Stomach smooth muscle (tissue), 2 donors: ENCODE measurements around the gene SMIM45.

Experiments
- H3K27ac ChIP-seq: one replicate; pipeline ENCODE4 v1.7.0; 2013; ENCODE audit warnings: mild to moderate bottlenecking, low read length, inconsistent platforms
- H3K27me3 ChIP-seq, 2 donors: one replicate each; pipeline ENCODE4 v1.7.0; 2013; ENCODE audit warnings: low read length in 2 of 2; ENCODE audit not compliant: insufficient read depth in 2 of 2, control insufficient read depth in 1 of 2
- H3K36me3 ChIP-seq, 2 donors: one replicate each; pipeline ENCODE4 v1.7.0; 2013; ENCODE audit warnings: low read length in 2 of 2; ENCODE audit not compliant: control insufficient read depth in 2 of 2, insufficient read depth in 2 of 2
- H3K4me1 ChIP-seq: one replicate; pipeline ENCODE4 v1.7.0; 2013; ENCODE audit warnings: low read length; ENCODE audit not compliant: control insufficient read depth, insufficient read depth
- H3K4me3 ChIP-seq, 2 donors: one replicate each; pipeline ENCODE4 v1.7.0; 2013; ENCODE audit warnings: low read length in 2 of 2
- H3K9ac ChIP-seq, 2 donors: one replicate each; pipeline ENCODE4 v1.7.0; 2013; ENCODE audit warnings: low read length in 2 of 2, mild to moderate bottlenecking in 1 of 2
- H3K9me3 ChIP-seq, 2 donors: one replicate each; pipeline ENCODE4 v1.7.0; 2013; ENCODE audit warnings: low read length in 2 of 2; ENCODE audit not compliant: control insufficient read depth in 2 of 2
- donor health status: healthy.
- donor health status: Pancreatic carcinoma.

SMIM45 gene

GRCh38 chr22:41910050-41911000, 41.6 kb upstream of the SMIM45 start:
- no peak overlapping the region for H3K27ac ChIP-seq

GRCh38 chr22:41911001-41911611, 40.8 kb upstream of the SMIM45 start:
- Histone ChIP-seq H3K27ac (no peak overlapping the region), H3K27me3 (peaks cover 40 to 62% of the 10 kb centered on the region in 2 donors), H3K9me3 (no peaks in the 10 kb centered on the region), H3K9ac (no peak overlapping the region), H3K4me3 (peak overlapping the region in 1 of 2 donors; percentile 61), H3K4me1 (peaks cover 36% of the 10 kb centered on the region), H3K36me3 (no peaks in the 10 kb centered on the region)

More at GRCh38 chr22:41910050-41911000, 41.6 kb upstream of the SMIM45 start:
- H3K4me3 ChIP-seq: peak overlapping the region; percentile 43 to 61
- H3K4me1 ChIP-seq: peaks cover 34% of the 10 kb centered on the region
- H3K36me3 ChIP-seq: peaks cover under 1 to 3% of the 10 kb centered on the region in 2 donors
- H3K9ac ChIP-seq: no peak overlapping the region
- no peaks in the 10 kb centered on the region for H3K9me3 ChIP-seq
- H3K27me3 ChIP-seq: peaks cover 32 to 54% of the 10 kb centered on the region in 2 donors

- no peak overlapping the region for H3K4me3 ChIP-seq
- H3K27ac ChIP-seq: no peak overlapping the region
Observed at GRCh38 chr22:41912338-41913039, 39.5 kb upstream of the SMIM45 start.

GRCh38 chr22:41913040-41913719, 38.8 kb upstream of the SMIM45 start:
- Histone ChIP-seq H3K36me3 (no peaks in the 10 kb centered on the region), H3K4me3 (no peak overlapping the region), H3K4me1 (peaks cover 36% of the 10 kb centered on the region), H3K27ac (no peak overlapping the region), H3K27me3 (peaks cover 50 to 77% of the 10 kb centered on the region in 2 donors), H3K9ac (no peak overlapping the region), H3K9me3 (no peaks in the 10 kb centered on the region)

More at GRCh38 chr22:41912338-41913039, 39.5 kb upstream of the SMIM45 start:
- Histone ChIP-seq H3K36me3 (no peaks in the 10 kb centered on the region), H3K9me3 (no peaks in the 10 kb centered on the region), H3K4me1 (peaks cover 36% of the 10 kb centered on the region), H3K9ac (no peak overlapping the region), H3K27me3 (peaks cover 45 to 73% of the 10 kb centered on the region in 2 donors)

- Histone ChIP-seq H3K36me3 (no peaks in the 10 kb centered on the region), H3K9ac (no peak overlapping the region), H3K27me3 (peaks cover 52 to 79% of the 10 kb centered on the region in 2 donors), H3K4me1 (peaks cover 34% of the 10 kb centered on the region), H3K27ac (no peak overlapping the region), H3K9me3 (no peaks in the 10 kb centered on the region), H3K4me3 (peak overlapping the region in 1 of 2 donors; percentile 47)
Observed at GRCh38 chr22:41913842-41914534, 38.0 kb upstream of the SMIM45 start.

GRCh38 chr22:41914611-41915034, 37.3 kb upstream of the SMIM45 start:
- no peaks in the 10 kb centered on the region for H3K9me3 ChIP-seq
- peak overlapping the region in 1 of 2 donors; percentile 47 for H3K4me3 ChIP-seq
- peaks cover 35% of the 10 kb centered on the region for H3K4me1 ChIP-seq
- H3K36me3 ChIP-seq: no peaks in the 10 kb centered on the region
- H3K9ac ChIP-seq: no peak overlapping the region
- peaks cover 55 to 81% of the 10 kb centered on the region in 2 donors for H3K27me3 ChIP-seq
- H3K27ac ChIP-seq: no peak overlapping the region

GRCh38 chr22:41915035-41915785, 36.7 kb upstream of the SMIM45 start, which contains the start of gene SHISA8:
SHISA8 (minus strand) TSS chr22:41915074; CDS start chr22:41914667, 407 bp downstream.
- no peak within 1 kb of the TSS for H3K9ac ChIP-seq
- no peak within 1 kb of the TSS for H3K27ac ChIP-seq
- H3K27me3 ChIP-seq: peaks cover 56 to 79% of the 10 kb centered on the region in 2 donors
- H3K9me3 ChIP-seq: no peaks in the 10 kb centered on the region
- peaks cover 35% of the 10 kb centered on the region for H3K4me1 ChIP-seq
- no peaks in the 10 kb centered on the region for H3K36me3 ChIP-seq
- peak within 1 kb of the TSS; percentile 12 to 63 for H3K4me3 ChIP-seq

GRCh38 chr22:41915786-41916493, 36.0 kb upstream of the SMIM45 start:
- H3K9me3 ChIP-seq: no peaks in the 10 kb centered on the region
- no peaks in the 10 kb centered on the region for H3K36me3 ChIP-seq
- H3K27ac ChIP-seq: no peak overlapping the region
- H3K4me1 ChIP-seq: peaks cover 28% of the 10 kb centered on the region
- no peak overlapping the region for H3K4me3 ChIP-seq
- no peak overlapping the region for H3K9ac ChIP-seq
- peaks cover 54 to 71% of the 10 kb centered on the region in 2 donors for H3K27me3 ChIP-seq
